Measurements from ENCODE around the gene SIN3B.
A peak's percentile ranks its signal among the peaks of the same experiment; 100 is the strongest.

SIN3B gene

GRCh38 chr19:16801600-16802013, 27.6 kb upstream of the SIN3B start (continued):
- TF ChIP-seq ZNF76 (tag by site-specific recombination; IDR thresholded peaks at IDR 0.05; ENCODE audit: borderline replicate concordance, low read depth) = peak; percentile 22; the same call in 1 of the 2 replicates
- TF ChIP-seq, protein P1, sequence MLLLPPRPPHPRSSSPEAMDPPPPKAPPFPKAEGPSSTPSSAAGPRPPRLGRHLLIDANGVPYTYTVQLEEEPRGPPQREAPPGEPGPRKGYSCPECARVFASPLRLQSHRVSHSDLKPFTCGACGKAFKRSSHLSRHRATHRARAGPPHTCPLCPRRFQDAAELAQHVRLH (tag by site-specific recombination; IDR thresholded peaks at IDR 0.05) = peak; percentile 68; the same call in 1 of the 2 replicates
- peak; percentile 75 for TF ChIP-seq ZNF184 (tag by site-specific recombination; IDR thresholded peaks at IDR 0.05)
- TF ChIP-seq SP7 (tag by site-specific recombination; IDR thresholded peaks at IDR 0.05) = peak; percentile 77
- TF ChIP-seq ZNF404 (tag by site-specific recombination; IDR thresholded peaks at IDR 0.05) = no peak
- TF ChIP-seq, protein P2, sequence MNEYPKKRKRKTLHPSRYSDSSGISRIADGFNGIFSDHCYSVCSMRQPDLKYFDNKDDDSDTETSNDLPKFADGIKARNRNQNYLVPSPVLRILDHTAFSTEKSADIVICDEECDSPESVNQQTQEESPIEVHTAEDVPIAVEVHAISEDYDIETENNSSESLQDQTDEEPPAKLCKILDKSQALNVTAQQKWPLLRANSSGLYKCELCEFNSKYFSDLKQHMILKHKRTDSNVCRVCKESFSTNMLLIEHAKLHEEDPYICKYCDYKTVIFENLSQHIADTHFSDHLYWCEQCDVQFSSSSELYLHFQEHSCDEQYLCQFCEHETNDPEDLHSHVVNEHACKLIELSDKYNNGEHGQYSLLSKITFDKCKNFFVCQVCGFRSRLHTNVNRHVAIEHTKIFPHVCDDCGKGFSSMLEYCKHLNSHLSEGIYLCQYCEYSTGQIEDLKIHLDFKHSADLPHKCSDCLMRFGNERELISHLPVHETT (tag by site-specific recombination; IDR thresholded peaks at IDR 0.05) = 0 out of 2 replicates have a peak, but pooled peaks have one; percentile 39
- TF ChIP-seq ZFP3 (tag by site-specific recombination; IDR thresholded peaks at IDR 0.05; ENCODE audit: low read depth) = peak; percentile 49; the same call in 1 of the 2 replicates
- TF ChIP-seq ZNF561 (tag by site-specific recombination; IDR thresholded peaks at IDR 0.05; ENCODE audit: borderline replicate concordance) = peak; percentile 53; the same call in 1 of the 2 replicates
- TF ChIP-seq ZNF24 (tag by site-specific recombination; IDR thresholded peaks at IDR 0.05) = peak; percentile 37; the same call in 1 of the 2 replicates
- TF ChIP-seq ZNF132 (tag by site-specific recombination; IDR thresholded peaks at IDR 0.05; ENCODE audit: borderline replicate concordance) = no peak
- peak; percentile 67; the same call in 1 of the 2 replicates for TF ChIP-seq ZNF398 (tag by site-specific recombination; IDR thresholded peaks at IDR 0.05)
- peak; percentile 72; the same call in 1 of the 2 replicates for TF ChIP-seq ZNF394 (tag by site-specific recombination; IDR thresholded peaks at IDR 0.05; ENCODE audit: borderline replicate concordance)
- TF ChIP-seq IKZF3 (tag by site-specific recombination; IDR thresholded peaks at IDR 0.05) = peak; percentile 56; the same call in 1 of the 2 replicates
- peak; percentile 82; the same call in 1 of the 2 replicates for TF ChIP-seq MZF1 (tag by site-specific recombination; IDR thresholded peaks at IDR 0.05; ENCODE audit: borderline replicate concordance)
- no peak for TF ChIP-seq ZNF138 (tag by site-specific recombination; IDR thresholded peaks at IDR 0.05; ENCODE audit: borderline replicate concordance)
- no peak for TF ChIP-seq ZNF266 (tag by site-specific recombination; IDR thresholded peaks at IDR 0.05; ENCODE audit: low read depth)
- TF ChIP-seq WT1 (tag by site-specific recombination; IDR thresholded peaks at IDR 0.05) = peak; percentile 75
- TF ChIP-seq BCL11A (tag by site-specific recombination; IDR thresholded peaks at IDR 0.05; ENCODE audit: low read depth) = 0 out of 2 replicates have a peak, but pooled peaks have one; percentile 24
- TF ChIP-seq ZNF571 (tag by site-specific recombination; IDR thresholded peaks at IDR 0.05) = no peak
- no peak for TF ChIP-seq KLF16 (tag by site-specific recombination; IDR thresholded peaks at IDR 0.05)
- TF ChIP-seq GLI4 (tag by site-specific recombination; IDR thresholded peaks at IDR 0.05) = no peak
- peak; percentile 62; the same call in 1 of the 2 replicates for TF ChIP-seq ZEB2 (tag by site-specific recombination; IDR thresholded peaks at IDR 0.05)
- TF ChIP-seq ZNF768 (tag by site-specific recombination; IDR thresholded peaks at IDR 0.05) = no peak

DNA sequence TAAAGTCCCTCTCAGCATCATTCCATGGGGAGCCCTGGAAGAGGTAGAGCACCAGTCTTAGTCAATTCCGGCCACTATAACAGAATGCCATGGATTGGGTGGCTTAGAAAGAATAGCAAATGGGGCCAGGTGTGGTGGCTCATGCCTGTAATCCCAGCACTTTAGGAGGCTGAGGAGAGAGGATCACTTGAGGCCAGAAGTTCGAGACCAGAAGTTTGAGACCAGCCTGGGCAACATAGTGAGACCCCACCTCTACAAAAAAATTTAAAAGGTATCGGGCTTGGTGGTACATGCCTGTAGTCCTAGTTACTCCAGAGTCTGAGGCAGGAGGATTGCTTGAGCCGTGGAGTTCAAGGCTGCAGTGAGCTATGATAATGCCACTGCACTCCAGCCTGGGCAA, 25.0 kb upstream of the SIN3B start:
- H3K27ac ChIP-seq (ENCODE audit: extremely low read depth, low read depth, low read length) = no peak overlapping the region
- POLR2A ChIA-PET = interaction anchor here (0.7 to 0.8 kb wide), 2 partner anchors 22 to 95 kb away, joined by 3 to 5 read pairs; no protein-coding TSS in a partner anchor
- H3K4me3 ChIP-seq (ENCODE audit: low read depth, low read length) = no peak overlapping the region
- CTCF ChIA-PET = interaction anchor here (0.6 to 0.7 kb wide), 2 partner anchors 138 to 620 kb away, joined by 3 read pairs; no protein-coding TSS in a partner anchor
- no peaks in the 10 kb centered on the region for H3K4me1 ChIP-seq (ENCODE audit: control insufficient read depth, insufficient read depth, low read length)
- no peaks in the 10 kb centered on the region; a peak in 1 of 3 replicates for H3K36me3 ChIP-seq (ENCODE audit: control insufficient read depth in 2 of 2, insufficient read depth in 1 of 2, low read length in 2 of 2)
- no peaks in the 10 kb centered on the region for H3K9me3 ChIP-seq (ENCODE audit: control insufficient read depth, insufficient read depth, low read depth, low read length)
- TF ChIP-seq TRIM28 (IDR thresholded peaks at IDR 0.05; ENCODE audit: borderline replicate concordance, low read length) (no peak), ZNF596 (tag by site-specific recombination; IDR thresholded peaks at IDR 0.05) (no peak), ZNF23 (tag by site-specific recombination; IDR thresholded peaks at IDR 0.05; ENCODE audit: borderline replicate concordance) (no peak), ZBTB8A (tag by site-specific recombination; IDR thresholded peaks at IDR 0.05) (no peak), ZNF623 (tag by site-specific recombination; IDR thresholded peaks at IDR 0.05) (no peak), ZNF324 (tag by site-specific recombination; IDR thresholded peaks at IDR 0.05) (no peak), ZNF837 (tag by site-specific recombination; IDR thresholded peaks at IDR 0.05) (no peak), ZNF548 (tag by site-specific recombination; IDR thresholded peaks at IDR 0.05) (no peak), ZNF560 (tag by site-specific recombination; IDR thresholded peaks at IDR 0.05; ENCODE audit: borderline replicate concordance) (no peak), GFI1B (tag by site-specific recombination; IDR thresholded peaks at IDR 0.05) (no peak), ZBTB26 (tag by site-specific recombination; optimal IDR thresholded peaks at IDR 0.05) (no peak)
